HG02938 (cell line): ENCODE measurements around the gene SUMO1.

Experiments
- ATAC-seq: cut with Tn5 transposase; IDR thresholded peaks from one replicate; pipeline ENCODE4 v1.9.1; 2021; ENCODE audit warnings: mild to moderate bottlenecking, moderate library complexity; ENCODE audit not compliant: unreplicated experiment

SUMO1 gene

DNA sequence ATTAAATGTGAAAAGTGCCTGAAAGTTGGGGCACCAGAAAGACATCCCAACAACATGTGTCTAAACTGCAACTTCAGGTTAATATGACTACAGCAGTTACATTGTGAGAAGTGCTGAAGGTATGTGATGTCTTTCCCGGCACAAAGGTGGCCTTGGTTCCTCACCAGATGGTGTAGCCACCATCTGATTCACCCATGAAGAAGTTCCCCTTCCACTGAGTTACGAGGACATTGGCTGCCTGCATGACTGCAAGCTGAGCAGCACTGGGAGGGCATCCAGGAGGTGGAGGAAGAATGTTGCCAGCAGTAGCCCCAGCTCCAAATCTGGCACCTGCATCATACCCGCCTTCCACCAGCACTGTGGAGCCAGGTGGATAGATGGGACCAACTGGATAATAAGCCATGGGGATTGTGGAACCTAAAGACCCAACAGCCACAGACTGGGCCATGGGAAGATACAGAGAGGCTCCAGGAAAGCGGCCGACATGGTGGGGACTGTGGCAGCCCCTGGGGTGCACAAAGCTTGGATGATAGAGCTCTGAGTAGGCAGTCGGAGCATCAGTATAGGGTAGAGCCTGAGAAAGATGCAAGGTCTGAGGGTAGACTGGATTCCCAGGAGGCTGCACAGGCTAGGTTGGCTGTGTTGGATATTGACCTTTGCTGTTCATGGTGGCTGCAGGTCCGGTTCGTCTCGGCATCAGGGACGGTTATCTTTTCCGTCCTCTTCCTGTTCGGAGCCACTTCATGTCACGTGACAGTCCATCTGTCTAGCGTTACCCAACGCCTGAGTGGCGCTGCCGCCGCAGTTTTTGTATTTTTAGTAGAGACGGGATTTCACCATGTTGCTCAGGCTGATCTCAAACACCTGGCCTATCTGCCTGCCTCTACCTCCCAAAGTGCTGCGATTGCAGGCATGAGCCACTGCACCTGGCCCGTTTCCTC lies 36.9 kb downstream of the SUMO1 start:
- ATAC-seq, result no peak

DNA sequence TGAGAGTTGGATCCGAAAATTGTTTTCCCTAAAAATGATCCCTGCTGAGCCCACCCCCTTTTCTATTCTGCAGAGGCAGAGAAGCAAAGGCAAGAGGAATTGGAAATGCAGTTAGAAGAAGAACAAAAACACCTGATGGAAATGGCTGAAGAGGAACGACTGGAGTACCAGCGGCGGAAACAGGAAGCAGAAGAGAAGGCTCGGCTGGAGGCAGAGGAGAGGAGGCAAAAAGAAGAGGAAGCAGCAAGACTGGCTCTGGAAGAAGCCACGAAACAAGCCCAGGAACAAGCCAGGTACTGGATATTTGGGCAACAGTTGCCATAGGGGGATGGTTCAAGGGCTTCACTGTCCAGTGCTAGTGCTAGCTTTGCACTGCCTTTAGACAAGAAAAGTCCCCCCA lies 41.7 kb downstream of the SUMO1 start:
- ATAC-seq, result no peak

DNA sequence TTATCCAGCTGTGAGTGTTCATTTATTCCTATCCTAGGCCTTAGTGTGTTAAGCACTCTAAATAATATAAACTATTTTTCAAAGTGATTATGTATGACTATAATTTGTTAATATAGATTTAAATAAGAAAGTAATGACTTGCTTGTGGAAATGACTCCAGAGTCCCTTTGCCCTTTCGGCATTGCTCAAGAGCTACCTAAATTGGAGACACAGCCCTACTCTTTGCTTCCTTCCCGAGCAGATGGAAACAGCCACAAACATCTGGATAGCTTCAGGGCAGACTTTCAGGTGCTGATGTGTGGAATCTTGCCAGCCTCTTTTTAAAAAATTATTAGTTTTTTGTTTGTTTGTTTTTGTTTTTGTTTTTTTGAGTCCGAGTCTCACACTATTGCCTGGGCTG lies 44.0 kb downstream of the SUMO1 start:
- no peak for ATAC-seq

DNA sequence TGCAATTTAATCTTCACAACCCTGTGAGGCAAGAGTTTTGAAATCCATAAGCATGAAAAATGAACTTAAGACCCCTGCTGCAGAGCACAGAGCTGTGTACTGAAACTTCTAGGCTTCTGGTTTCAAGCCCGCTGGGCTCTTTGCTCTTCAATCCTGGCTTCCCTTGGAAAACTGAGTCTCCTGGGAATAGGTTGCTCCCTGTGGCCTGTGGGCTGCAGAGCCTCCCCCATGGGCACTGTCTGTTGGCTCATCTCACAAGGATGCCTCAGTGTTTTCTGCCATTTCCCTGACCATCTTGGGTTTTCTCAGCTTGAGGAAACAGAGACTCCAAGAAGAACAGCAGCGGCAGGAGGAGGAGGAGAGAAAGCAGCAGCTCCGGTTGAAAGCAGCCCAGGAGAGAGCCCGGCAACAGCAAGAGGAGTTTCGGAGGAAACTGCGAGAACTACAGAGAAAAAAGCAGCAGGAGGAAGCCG lies 44.5 kb downstream of the SUMO1 start:
- no peak for ATAC-seq

DNA sequence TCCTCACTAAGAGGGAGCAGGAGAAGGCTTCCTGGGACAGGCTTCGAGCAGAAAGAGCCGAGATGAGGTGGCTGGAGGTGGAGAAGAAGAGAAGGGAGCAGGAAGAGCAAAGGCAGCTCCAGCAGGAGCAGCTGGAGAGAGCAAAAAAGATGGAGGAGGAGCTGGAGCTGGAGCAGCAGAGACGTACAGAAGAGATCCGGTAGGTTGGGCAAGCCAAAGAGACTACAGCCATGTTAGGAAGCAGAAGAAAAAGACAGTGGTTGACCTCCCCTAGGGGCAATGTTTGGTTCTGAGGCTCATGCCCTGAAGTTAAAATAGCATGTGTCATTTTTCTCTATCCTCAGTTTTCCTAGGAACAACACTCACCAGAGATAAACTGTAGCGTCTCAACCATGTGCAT lies 45.1 kb downstream of the SUMO1 start:
- no peak for ATAC-seq

DNA sequence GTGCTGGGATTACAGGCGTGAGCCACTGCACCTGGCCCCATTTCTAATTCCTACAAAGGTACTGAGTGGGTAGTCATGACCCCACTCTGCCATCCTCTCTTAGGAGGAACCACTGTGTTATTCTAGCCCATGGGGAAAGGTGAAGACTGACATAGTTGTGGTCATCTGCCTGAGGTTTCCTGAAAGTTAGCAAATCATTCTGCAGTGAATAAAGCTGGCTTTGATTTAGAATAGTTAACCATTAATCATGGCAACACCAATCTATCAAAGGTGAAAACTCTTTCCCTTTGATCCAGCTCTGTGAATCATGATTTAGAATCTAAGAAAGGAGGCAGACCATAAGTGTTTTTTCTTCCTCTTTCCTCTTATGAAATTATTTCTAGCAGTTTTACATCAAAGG lies 50.8 kb downstream of the SUMO1 start:
- ATAC-seq, result no peak

DNA sequence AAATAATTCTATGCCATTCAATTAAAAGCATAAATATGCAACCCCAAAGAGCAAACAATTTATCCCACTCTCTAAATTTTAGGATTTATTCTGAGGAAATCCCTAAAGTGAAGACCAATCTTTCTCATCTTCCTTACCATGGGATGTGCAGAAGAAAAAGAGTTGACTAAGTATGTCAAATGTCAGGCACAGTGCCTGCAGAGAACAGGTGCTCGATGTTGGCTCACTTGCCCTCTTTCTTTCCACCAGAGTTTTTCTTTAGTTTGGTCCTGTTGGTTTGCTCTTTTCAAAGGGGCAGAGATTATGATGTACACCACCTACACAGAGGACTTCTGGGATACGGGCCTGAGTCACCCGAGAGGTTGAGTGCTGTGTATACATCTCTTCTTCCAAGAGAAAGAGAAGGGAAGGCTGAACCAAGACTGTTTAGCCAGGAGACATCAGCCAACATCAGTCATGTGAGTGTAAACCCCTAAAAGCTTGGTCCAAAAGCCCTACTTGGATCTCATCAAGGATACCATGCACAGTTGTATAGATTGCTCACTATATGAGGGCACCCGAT lies 51.7 kb downstream of the SUMO1 start:
- ATAC-seq, result no peak

DNA sequence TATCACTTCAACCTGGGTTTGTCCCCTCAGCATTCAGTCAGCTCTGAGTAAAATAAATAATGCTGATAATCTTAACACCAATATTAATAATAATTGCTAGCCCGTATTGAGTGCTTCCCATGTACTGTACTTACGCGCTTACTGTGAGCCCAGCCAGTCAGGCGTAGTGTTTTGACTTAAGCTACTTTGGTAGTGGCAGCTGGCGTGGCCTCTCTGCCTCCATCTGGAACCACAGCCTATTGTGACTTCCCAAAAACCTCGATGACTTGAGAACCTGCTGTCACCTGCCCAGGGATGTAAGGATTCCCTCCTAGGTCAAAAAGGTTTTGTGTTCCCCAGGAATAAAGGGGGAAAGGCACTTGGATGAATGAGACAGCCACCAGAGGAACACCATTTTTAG lies 53.2 kb downstream of the SUMO1 start:
- ATAC-seq, result no peak

DNA sequence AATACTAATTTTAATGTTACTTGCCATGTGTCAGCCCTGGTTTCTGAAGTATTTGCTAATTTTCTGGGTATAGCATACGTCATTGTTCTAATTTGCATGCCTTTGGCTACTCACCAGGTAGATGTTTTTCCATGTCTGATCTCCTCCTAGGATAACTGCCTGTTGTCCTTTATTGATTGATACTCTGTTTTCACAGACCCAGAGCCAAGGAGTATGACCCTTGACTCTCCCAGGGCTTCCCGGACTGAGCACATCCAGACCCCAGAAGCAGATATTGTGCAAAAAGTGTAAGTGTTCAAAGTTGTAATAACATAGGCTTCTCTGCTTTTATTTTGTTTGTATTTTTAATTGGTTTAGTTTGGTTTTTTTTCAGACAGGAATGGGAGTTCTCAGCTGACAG lies 53.8 kb downstream of the SUMO1 start:
- no peak for ATAC-seq

DNA sequence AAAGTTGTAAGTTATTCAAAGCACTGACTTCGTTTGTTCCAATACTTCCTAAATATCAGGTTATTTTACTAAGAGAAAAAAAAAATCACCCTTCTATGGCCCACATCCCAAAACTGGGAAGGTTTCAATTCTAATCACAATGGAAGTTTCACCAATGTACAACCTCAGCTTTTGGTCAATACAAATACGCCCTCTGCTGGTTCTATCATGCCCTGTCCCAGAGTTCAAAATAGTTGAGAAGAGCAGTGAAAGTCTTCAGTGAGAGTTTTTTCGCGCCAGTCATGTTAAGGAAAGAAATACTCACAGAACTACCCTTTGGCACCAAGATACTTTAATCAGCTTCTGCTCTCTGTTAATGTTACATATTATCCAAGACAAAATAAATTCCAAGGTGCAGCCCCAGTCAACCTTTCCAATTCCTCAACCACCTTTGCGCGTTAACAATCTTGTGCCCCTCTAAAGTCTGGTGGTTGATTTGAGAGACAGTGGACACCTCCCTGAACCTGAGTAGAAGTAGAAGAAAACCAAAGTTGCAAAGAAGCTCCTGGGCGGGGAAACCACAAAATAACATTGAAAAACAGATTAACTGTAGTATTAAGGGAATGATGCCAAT lies 59.9 kb downstream of the SUMO1 start:
- ATAC-seq, result no peak

DNA sequence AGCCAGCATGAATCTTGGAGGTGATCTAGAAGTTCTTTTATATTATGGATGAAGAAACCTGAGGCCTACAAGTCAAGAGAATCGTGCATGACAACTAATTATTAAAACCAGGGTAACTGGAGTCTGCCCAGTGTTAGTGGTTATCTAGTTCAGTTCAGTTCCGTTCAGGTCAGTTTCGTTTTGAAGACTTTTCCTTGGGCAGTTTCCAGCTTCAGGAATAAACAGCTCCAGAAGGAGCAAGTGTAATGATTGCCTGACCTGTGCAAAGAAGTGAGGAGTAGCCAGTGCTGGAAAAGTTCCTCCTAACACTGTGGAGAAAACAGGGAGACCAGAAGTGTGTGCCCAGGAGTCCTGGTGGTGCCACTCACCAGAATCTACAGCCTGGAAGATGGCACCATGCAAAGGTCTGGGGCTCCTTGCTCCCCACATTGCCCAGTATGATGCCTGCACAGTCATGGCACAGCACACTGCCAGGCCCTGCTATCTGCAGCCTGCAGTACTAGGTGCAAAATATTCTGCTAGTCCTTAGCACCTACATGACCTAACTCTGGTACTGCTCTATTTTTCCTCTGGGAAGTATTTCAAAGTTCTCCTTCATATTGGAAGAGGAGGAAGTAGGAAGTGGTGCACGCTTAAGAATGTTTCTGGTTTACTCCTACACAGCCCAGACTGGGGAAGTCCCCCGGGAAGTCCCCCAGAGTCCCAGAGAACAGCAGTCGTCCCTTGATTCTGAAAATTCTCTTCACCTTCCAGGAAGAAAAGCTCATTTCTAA lies 65.8 kb downstream of the SUMO1 start:
- no peak for ATAC-seq

DNA sequence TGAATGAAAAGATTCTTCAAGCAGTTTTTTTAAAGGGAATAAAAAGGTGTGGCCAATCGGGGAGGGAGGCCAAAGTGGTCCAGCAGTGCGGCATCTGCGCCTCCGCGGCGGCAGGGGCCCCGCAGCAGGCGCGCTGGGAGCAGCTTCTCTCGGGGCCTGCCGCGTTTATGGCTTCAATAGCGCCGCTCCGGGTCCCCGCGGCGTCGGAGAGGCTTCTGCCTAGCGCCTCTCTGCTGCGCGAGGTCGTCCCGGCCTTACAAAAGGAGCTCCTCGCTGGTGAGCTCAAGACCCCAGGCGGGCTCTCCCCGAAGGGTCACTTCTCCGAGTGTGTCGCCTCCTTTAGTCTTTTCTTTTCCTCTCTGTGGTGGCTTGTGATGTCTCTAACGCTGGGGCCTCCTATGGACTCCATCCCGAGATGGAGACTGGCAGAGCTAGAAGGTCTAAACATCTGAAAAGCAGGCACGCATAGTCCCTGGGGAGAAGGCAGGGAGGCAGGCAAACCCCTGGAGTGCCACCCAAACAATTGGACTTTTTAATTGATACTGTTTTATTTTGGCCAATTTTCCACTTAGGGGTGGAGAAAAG lies 67.1 kb downstream of the SUMO1 start:
- ATAC-seq, result no peak

DNA sequence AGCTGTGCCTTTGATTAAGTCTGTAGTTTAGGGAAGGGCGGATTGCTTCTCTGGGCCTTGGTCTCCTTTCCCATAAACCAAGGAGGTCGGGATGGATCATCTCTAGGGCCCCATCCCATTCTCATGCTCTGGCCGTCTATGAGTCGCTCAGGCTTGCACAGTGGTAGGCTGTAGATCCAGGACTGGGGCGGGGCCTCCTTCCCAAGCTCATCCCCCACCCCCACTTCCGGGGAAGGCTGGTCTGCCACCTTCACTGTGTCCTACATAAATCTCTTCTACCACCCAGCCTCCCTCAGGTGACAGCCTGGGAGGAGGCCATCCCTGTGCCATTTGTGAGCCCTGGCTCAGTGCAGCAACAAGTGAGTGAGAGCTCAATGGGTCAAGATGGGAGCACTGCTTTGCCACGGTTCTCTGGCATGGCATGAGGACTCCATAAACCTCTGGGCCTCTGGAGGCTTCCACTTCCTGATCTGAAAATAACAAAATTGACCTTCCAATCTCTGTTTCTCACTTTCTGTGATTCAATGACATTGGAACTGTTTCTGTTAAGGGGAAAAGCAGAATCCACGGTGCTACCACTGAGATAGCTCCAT lies 68.5 kb downstream of the SUMO1 start:
- ATAC-seq, result no peak

DNA sequence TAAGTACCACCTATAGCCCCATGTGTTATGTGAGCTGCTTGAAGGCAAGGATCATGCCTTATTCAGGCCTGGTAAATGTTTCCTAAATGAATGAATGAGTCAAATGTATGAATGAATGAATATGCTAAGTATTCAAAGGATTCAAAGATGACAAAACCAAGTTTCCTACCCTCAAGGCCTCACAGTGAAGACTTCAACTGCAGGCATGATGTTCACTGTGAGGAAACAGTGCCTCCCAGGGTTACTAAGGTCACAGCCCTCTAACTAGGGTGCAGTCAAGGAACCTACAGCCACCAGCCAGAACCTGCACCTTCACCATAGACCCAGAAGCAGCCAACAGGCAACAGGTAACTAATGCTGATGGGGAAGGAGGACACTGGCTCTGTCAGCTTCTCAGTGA lies 69.3 kb downstream of the SUMO1 start:
- ATAC-seq, result no peak

DNA sequence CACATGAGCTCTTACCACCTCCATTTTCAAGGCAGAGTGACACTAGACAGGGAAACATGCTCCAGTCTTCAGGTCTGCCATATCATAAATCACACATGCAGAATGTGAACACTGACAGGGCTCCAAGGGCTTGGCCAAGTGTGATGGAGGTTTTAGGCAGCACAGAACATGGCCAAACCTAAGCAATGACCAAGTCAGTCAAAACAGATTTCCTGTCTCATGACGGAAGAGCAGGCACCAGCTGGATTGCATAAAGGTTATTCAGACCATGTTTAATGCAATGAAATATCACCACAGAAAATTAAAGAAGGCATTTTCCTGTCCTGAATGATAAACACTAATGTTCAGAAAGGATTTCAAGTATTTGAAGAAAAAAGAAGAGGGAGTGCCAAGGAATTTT lies 72.5 kb downstream of the SUMO1 start:
- no peak for ATAC-seq

DNA sequence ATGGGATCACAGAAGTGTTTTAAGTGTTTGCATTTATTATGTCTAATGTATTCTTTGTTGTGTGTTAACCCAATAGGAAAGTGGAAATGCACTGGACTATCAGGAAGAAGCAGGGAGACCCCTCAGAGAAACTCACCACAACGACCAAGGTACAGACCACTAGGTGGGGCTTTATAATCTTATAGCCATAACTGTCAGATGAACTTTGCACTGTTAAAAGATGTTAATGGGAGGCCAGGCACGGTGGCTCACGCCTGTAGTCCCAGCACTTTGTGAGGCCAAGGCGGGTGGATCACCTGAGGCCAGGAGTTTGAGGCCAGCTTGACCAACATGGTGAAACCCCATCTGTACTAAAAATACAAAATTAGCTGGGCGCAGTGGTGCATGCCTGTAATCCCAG lies 73.2 kb downstream of the SUMO1 start:
- ATAC-seq, result no peak

DNA sequence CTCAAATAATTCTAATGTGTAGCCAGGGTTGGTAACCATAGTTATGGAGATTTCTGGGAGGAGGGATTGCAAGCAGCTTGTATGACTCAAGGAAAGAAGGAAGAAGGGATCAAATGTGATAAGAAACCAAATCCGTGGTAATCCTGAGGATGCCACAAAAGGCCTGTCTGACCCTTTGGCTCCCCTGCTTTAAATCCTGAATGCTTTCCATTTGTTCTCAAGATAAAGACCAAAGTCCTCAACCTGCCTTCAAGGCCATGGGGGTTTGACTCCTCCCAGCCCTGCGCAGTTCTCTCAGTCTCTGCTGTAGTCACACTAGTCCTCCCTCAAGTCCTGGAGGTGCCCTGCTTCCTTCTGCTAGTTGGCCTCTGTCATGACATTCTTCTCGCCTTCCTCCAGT lies 74.0 kb downstream of the SUMO1 start:
- ATAC-seq, result no peak

DNA sequence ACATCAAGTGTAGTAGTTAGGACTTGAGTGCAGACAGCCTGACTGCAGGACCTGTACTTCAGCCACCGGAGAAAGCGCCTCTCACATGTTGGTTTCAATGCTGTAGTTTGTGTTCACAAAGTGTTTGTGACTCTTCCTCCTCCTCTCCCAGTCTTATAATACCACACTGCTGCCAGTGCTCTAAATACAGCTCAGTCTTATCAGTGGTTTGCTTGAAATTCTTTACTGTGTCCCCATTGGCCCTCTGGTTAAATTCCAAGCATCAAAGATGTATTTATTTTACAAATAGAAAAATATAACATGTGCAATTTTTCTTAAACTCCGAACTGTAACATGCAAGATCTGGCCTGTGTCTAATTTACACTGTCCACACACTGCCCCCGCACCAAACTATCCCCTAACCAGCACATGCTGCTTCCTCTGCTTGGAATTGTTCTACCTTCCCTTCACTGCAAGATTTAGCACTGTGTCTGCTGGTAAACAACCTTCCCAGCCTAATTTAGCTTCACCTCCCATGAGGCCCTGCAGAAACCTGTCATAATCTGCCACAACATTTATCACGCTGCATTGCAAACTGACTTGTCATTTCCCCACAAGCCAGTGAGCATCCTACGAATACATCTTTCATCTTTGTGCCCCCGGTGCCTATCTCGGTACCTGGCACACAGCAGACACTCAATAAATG lies 77.1 kb downstream of the SUMO1 start:
- no peak for ATAC-seq

DNA sequence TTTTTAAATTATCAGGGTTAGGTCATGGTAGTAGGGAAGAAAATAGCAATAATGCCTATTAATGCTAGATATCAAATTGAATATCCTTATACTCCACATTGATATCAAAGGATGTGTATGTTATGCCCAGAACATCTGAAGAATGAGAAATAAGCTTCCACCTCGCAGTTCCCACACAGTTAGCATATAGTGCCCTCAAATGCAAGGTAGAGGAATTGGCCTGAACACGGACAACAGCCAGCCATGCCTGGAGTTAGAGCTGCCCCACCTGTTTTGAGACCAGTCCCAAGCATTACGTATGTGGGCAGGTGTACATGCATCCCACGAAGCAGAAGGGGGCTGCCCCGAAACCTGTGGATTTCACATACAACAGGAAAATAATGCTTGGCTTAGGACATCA lies 79.6 kb downstream of the SUMO1 start:
- no peak for ATAC-seq
